Astrocyte (in vitro differentiated cells and primary cell): ENCODE measurements around the gene RPL13A. TPM values are rescaled to one million over a fixed set of nuclear protein-coding genes. Genes with fewer than 3 reads are reported as not detected.
A peak's percentile ranks its signal among the peaks of the same experiment; 100 is the strongest.

ENCODE experiments used
- DNase-seq: peaks from one replicate; pipeline ENCODE4 v3.0.0-alpha.2; 2010; ENCODE audit warnings: low read depth
- FAIRE-seq: peaks from 2 replicates; lab custom pipeline; 2011; peaks lifted over from hg19 to GRCh38; lab: Jason Lieb, UNC
- H2AFZ ChIP-seq: 2 replicates; pipeline ENCODE4 v1.6.0; 2012; ENCODE audit warnings: low read depth, low read length, inconsistent platforms
- H3K27ac ChIP-seq: 2 replicates; pipeline ENCODE4 v1.5.1; 2011; ENCODE audit warnings: low read depth, low read length, inconsistent platforms
- H3K27me3 ChIP-seq: 2 replicates; pipeline ENCODE4 v1.6.0; 2011; ENCODE audit warnings: low read length, inconsistent platforms; ENCODE audit not compliant: insufficient read depth
- H3K36me3 ChIP-seq: 2 replicates; pipeline ENCODE4 v1.5.1; 2011; ENCODE audit warnings: low read length, inconsistent platforms; ENCODE audit not compliant: insufficient read depth
- H3K4me1 ChIP-seq: 2 replicates; pipeline ENCODE4 v1.5.1; 2011; ENCODE audit warnings: low read length, inconsistent platforms; ENCODE audit not compliant: insufficient read depth
- H3K4me2 ChIP-seq: 2 replicates; pipeline ENCODE4 v1.6.0; 2012; ENCODE audit warnings: low read length, inconsistent platforms
- H3K4me3 ChIP-seq: 2 replicates; pipeline ENCODE4 v1.5.1; 2011; ENCODE audit warnings: low read depth, mild to moderate bottlenecking, low read length, inconsistent platforms; ENCODE audit not compliant: insufficient read depth
- H3K79me2 ChIP-seq: 2 replicates; pipeline ENCODE4 v1.6.0; 2012; ENCODE audit warnings: mild to moderate bottlenecking, low read length, inconsistent platforms; ENCODE audit not compliant: insufficient read depth
- H3K9ac ChIP-seq: 2 replicates; pipeline ENCODE4 v1.6.0; 2012; ENCODE audit warnings: mild to moderate bottlenecking, low read length, inconsistent platforms
- H3K9me3 ChIP-seq: 2 replicates; pipeline ENCODE4 v1.5.1; 2012; ENCODE audit warnings: low read depth, mild to moderate bottlenecking, low read length, inconsistent platforms; ENCODE audit not compliant: insufficient read depth
- H4K20me1 ChIP-seq: 2 replicates; pipeline ENCODE4 v1.6.0; 2012; ENCODE audit warnings: low read length, inconsistent platforms; ENCODE audit not compliant: insufficient read depth
- H3K27ac Mint-ChIP-seq: one replicate; pipeline ENCODE4 v1.8.0; 2021; ENCODE audit warnings: mild to moderate bottlenecking, mixed read lengths; ENCODE audit not compliant: unreplicated experiment
- H3K27me3 Mint-ChIP-seq: one replicate; pipeline ENCODE4 v1.8.0; 2021; ENCODE audit warnings: low read depth, mixed read lengths; ENCODE audit not compliant: unreplicated experiment
- H3K36me3 Mint-ChIP-seq: one replicate; pipeline ENCODE4 v1.8.0; 2021; ENCODE audit warnings: low read depth, mixed read lengths; ENCODE audit not compliant: unreplicated experiment
- H3K4me1 Mint-ChIP-seq: one replicate; pipeline ENCODE4 v1.8.0; 2021; ENCODE audit warnings: low read depth, mixed read lengths; ENCODE audit not compliant: unreplicated experiment
- H3K4me3 Mint-ChIP-seq: one replicate; pipeline ENCODE4 v1.8.0; 2021; ENCODE audit warnings: mild to moderate bottlenecking, moderate library complexity, mixed read lengths; ENCODE audit not compliant: unreplicated experiment
- H3K9me3 Mint-ChIP-seq: one replicate; pipeline ENCODE4 v1.8.0; 2021; ENCODE audit warnings: mild to moderate bottlenecking, mixed read lengths; ENCODE audit not compliant: unreplicated experiment
- CTCF ChIP-seq: IDR thresholded peaks from 2 replicates; pipeline ENCODE4 v1.5.1; 2011; ENCODE audit warnings: low read depth, mild to moderate bottlenecking, inconsistent platforms, low read length, moderate library complexity; ENCODE audit not compliant: insufficient read depth
- EZH2 ChIP-seq: IDR thresholded peaks from 2 replicates; pipeline ENCODE4 v1.6.1; 2012; ENCODE audit warnings: mild to moderate bottlenecking, low read length, inconsistent platforms; ENCODE audit not compliant: insufficient read depth
- total RNA-seq: library from RNA; stranded (reverse); gene quantifications from 2 replicates; pipeline ENCODE4 v1.2.1, GENCODE V29; 2021

The RPL13A gene
- total RNA-seq, 1 donor from 2014 or later, result 2,119 TPM

- Histone ChIP-seq H3K79me2 (no peaks in the 10 kb centered on the region), H3K4me2 (no peak overlapping the region), H2AFZ (no peak overlapping the region), H3K27ac (no peak overlapping the region), H4K20me1 (no peaks in the 10 kb centered on the region), H3K9ac (no peak overlapping the region), H3K9me3 (no peaks in the 10 kb centered on the region), H3K36me3 (no peaks in the 10 kb centered on the region), H3K4me1 (peaks cover 7% of the 10 kb centered on the region), H3K4me3 (no peak overlapping the region), H3K27me3 (no peaks in the 10 kb centered on the region)
- DNase-seq (no peak), FAIRE-seq (no peak)
- H3K36me3 Mint-ChIP-seq, result no peaks in the 10 kb centered on the region
- TF ChIP-seq CTCF, result no peak
- no peak for TF ChIP-seq EZH2
- H3K4me3 Mint-ChIP-seq, result peak overlapping the region; percentile 2
- no peaks in the 10 kb centered on the region for H3K9me3 Mint-ChIP-seq
- H3K27ac Mint-ChIP-seq, result no peak overlapping the region
- H3K4me1 Mint-ChIP-seq, result peaks cover 5% of the 10 kb centered on the region
- no peaks in the 10 kb centered on the region for H3K27me3 Mint-ChIP-seq
Measured at GRCh38 chr19:49515767-49516166, 28.4 kb downstream of the RPL13A start.

- Histone ChIP-seq H3K4me2 (no peak overlapping the region), H3K4me3 (no peak overlapping the region), H4K20me1 (no peaks in the 10 kb centered on the region), H3K4me1 (no peaks in the 10 kb centered on the region), H3K27me3 (no peaks in the 10 kb centered on the region), H3K9ac (no peak overlapping the region), H3K36me3 (no peaks in the 10 kb centered on the region), H2AFZ (no peak overlapping the region), H3K27ac (no peak overlapping the region), H3K79me2 (no peaks in the 10 kb centered on the region), H3K9me3 (no peaks in the 10 kb centered on the region)
- H3K9me3 Mint-ChIP-seq, result no peaks in the 10 kb centered on the region
- TF ChIP-seq EZH2 (no peak), CTCF (no peak)
- H3K27ac Mint-ChIP-seq, result no peak overlapping the region
- DNase-seq (no peak), FAIRE-seq (no peak)
- H3K36me3 Mint-ChIP-seq, result no peaks in the 10 kb centered on the region
- no peak overlapping the region for H3K4me3 Mint-ChIP-seq
- no peaks in the 10 kb centered on the region for H3K27me3 Mint-ChIP-seq
- no peaks in the 10 kb centered on the region for H3K4me1 Mint-ChIP-seq
Measured at GRCh38 chr19:49518033-49518432, 30.6 kb downstream of the RPL13A start.

DNA sequence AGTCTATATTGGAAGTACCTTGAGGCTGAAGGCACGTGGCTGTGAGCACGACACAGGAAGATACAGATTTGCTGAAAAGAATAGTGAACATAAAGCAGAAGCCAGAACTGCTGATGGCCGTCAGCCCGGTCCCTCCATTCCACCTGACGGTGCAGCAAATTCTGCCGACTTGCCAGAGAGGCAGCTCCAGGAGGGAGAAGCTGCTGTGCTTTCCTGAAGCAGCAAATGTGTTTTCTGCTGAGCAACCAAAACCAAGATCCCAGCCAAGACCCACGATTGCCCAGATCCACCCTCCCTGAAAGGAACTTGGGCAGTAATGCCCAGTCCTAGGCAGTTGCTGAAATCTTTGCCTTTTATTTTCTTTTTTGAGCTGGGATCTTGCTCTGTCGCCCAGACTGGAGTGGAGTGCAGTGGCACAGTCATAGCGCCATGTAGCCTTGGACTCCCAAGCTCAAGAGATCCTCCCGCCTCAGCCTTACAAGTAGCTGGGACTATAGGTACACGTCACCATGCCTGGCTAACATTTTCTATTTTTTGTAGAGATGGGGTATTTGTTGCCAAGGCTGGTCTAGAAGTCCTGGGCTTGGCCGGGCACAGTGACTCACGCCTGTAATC is 33.4 kb downstream of the RPL13A start:
- no peak overlapping the region for H3K4me3 ChIP-seq
- no peak overlapping the region for H3K27ac ChIP-seq
- no peaks in the 10 kb centered on the region for H3K4me1 ChIP-seq
- no peak overlapping the region for H3K4me2 ChIP-seq
- no peaks in the 10 kb centered on the region for H3K4me1 Mint-ChIP-seq
- H3K36me3 ChIP-seq, result no peaks in the 10 kb centered on the region
- H2AFZ ChIP-seq, result no peak overlapping the region
- peaks cover 6% of the 10 kb centered on the region for H3K36me3 Mint-ChIP-seq
- no peak overlapping the region for H3K27ac Mint-ChIP-seq
- TF ChIP-seq CTCF (no peak), EZH2 (no peak)
- H3K79me2 ChIP-seq, result no peaks in the 10 kb centered on the region
- H3K9ac ChIP-seq, result no peak overlapping the region
- no peaks in the 10 kb centered on the region for H3K27me3 Mint-ChIP-seq
- H3K9me3 ChIP-seq, result no peaks in the 10 kb centered on the region
- no peaks in the 10 kb centered on the region for H3K27me3 ChIP-seq
- no peaks in the 10 kb centered on the region for H3K9me3 Mint-ChIP-seq
- no peak for FAIRE-seq
- DNase-seq, result no peak
- H3K4me3 Mint-ChIP-seq, result no peak overlapping the region
- no peaks in the 10 kb centered on the region for H4K20me1 ChIP-seq
